OCI-LY1 (cell line): Measurements from ENCODE around the gene MIGA1.

Experiments used
- EZH2 ChIP-seq: fragments of 200-600 bp; sonication (generic), shearing (Covaris generic); IDR thresholded peaks from 2 replicates; pipeline ENCODE4 v1.8.0; 2017; ENCODE audit warnings: borderline replicate concordance, mixed run types, mild to moderate bottlenecking, antibody characterized with exemption, low read length, moderate library complexity, mixed read lengths
- TF ChIP-seq, protein P1 (sequence below): fragments of 200-600 bp; sonication (generic), shearing (Covaris generic); IDR thresholded peaks from 2 replicates; pipeline ENCODE4 v1.5.1; 2017; ENCODE audit warnings: mild to moderate bottlenecking, antibody characterized with exemption, low read length, moderate library complexity, mixed read lengths

DNA sequence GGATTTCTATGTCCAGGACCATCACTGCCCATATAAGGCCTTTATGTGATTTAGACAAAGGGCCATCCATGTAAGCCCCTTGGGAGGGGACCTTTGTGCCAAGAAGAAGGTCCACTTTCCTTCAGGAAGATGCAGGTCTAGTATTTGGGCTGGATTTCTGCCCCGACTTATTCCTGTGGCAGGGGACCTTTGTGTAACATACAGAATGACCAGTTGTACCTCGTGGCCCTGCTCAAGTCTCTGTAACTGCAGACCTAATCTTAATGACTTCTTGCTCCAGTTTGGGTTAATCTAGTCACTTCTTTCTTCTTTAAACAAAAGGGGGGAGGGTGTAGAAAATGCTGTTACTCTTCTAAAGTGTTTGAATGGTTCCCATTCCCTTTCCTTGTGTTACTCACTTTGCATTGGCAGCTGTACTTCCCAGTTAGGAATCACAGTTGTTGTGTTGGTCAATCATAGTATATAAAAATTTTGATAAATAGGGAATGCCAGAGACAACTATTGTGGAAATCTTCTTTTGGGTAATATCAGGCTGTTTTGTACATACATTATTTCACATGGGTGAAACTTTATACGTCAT, 54.2 kb downstream of the MIGA1 start:
- TF ChIP-seq, protein P1, sequence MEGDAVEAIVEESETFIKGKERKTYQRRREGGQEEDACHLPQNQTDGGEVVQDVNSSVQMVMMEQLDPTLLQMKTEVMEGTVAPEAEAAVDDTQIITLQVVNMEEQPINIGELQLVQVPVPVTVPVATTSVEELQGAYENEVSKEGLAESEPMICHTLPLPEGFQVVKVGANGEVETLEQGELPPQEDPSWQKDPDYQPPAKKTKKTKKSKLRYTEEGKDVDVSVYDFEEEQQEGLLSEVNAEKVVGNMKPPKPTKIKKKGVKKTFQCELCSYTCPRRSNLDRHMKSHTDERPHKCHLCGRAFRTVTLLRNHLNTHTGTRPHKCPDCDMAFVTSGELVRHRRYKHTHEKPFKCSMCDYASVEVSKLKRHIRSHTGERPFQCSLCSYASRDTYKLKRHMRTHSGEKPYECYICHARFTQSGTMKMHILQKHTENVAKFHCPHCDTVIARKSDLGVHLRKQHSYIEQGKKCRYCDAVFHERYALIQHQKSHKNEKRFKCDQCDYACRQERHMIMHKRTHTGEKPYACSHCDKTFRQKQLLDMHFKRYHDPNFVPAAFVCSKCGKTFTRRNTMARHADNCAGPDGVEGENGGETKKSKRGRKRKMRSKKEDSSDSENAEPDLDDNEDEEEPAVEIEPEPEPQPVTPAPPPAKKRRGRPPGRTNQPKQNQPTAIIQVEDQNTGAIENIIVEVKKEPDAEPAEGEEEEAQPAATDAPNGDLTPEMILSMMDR: no peak
- no peak for TF ChIP-seq EZH2
